GM12878 (cell line): ENCODE results near the gene RNF115. TPM values are rescaled to one million over a fixed set of nuclear protein-coding genes. Genes with fewer than 3 reads are reported as not detected.

Experiments used
- ATAC-seq: fragments of 200-7000 bp; cut with Tn5 transposase; 3 replicates; pipeline ENCODE4 v1.9.1; 2020; ENCODE audit warnings: mild to moderate bottlenecking, moderate library complexity
- BruUV-seq: library from RNA; stranded (reverse); fragments of 400-500 nt; replicated peaks from 2 replicates; lab custom pipeline; 2021; lab: Mats Ljungman, UMichigan
- CTCF ChIA-PET: fragments of 300-600 bp; sonication (Branson Sonifier 250); formaldehyde crosslinking; extraction: SDS; loops from one replicate; lab custom pipeline; 2021; ENCODE audit warnings: inconsistent platforms; lab: Yijun Ruan, JAX
- POLR2A ChIA-PET: fragments of 350-600 bp; formaldehyde crosslinking; extraction: SDS; loops from one replicate; lab custom pipeline; 2021; ENCODE audit warnings: inconsistent platforms; lab: Charles Lee
- RAD21 ChIA-PET: fragments of 300-600 bp; sonication (Branson Sonifier 250); formaldehyde crosslinking; loops from one replicate; lab custom pipeline; 2023; ENCODE audit warnings: antibody characterized with exemption; ENCODE audit not compliant: unreplicated experiment; lab: Charles Lee
- SMC1A ChIA-PET: fragments of 300-600 bp; sonication (Branson Sonifier 250); formaldehyde crosslinking; loops from one replicate; lab custom pipeline; 2023; ENCODE audit not compliant: unreplicated experiment, uncharacterized antibody; lab: Charles Lee
- DNase-seq: peaks from one replicate; pipeline ENCODE4 v3.0.0-alpha.2; 2011; ENCODE audit warnings: low read depth, low spot score
- FAIRE-seq: peaks from 3 replicates; lab custom pipeline; 2011; peaks lifted over from hg19 to GRCh38; lab: Jason Lieb, UNC
- H2AFZ ChIP-seq: 2 replicates; pipeline ENCODE4 v1.6.0; 2011; ENCODE audit warnings: low read depth, low read length, control low read depth; ENCODE audit not compliant: control insufficient read depth
- H3K27ac ChIP-seq: 2 replicates; pipeline ENCODE4 v1.5.1; 2011; ENCODE audit warnings: control low read depth; ENCODE audit not compliant: control insufficient read depth, insufficient read depth
- H3K27me3 ChIP-seq, 2 experiments: replicated peaks in 1 of 2; 2 replicates each; pipeline versions ENCODE4 v1.6.0 to v1.6.1; 2011; ENCODE audit warnings: low read length in 1 of 2; ENCODE audit not compliant: control insufficient read depth in 2 of 2, insufficient read depth in 2 of 2
- H3K36me3 ChIP-seq, 2 experiments: 2 replicates each; pipeline ENCODE4 v1.5.1; 2011; ENCODE audit warnings: low read length in 1 of 2; ENCODE audit not compliant: control insufficient read depth in 2 of 2, insufficient read depth in 2 of 2
- H3K4me1 ChIP-seq: 2 replicates; pipeline ENCODE4 v1.6.1; 2011; ENCODE audit warnings: mild to moderate bottlenecking, low read length, moderate library complexity, mixed read lengths; ENCODE audit not compliant: control insufficient read depth, insufficient read depth
- H3K4me2 ChIP-seq: 2 replicates; pipeline ENCODE4 v1.6.0; 2011; ENCODE audit warnings: control low read depth; ENCODE audit not compliant: control insufficient read depth, insufficient read depth
- H3K4me3 ChIP-seq: fragments of 200-600 bp; sonication (generic); 2 replicates; pipeline ENCODE4 v1.5.1; 2016
- H3K79me2 ChIP-seq: 2 replicates; pipeline ENCODE4 v1.6.0; 2011; ENCODE audit warnings: low read length; ENCODE audit not compliant: control insufficient read depth, insufficient read depth
- H3K9ac ChIP-seq: 2 replicates; pipeline ENCODE4 v1.8.0; 2011; ENCODE audit warnings: low read length, control low read depth, mixed read lengths; ENCODE audit not compliant: control insufficient read depth, insufficient read depth
- H3K9me3 ChIP-seq: replicated peaks from 3 replicates; pipeline ENCODE4 v1.5.1; 2011; ENCODE audit warnings: mild to moderate bottlenecking, low read length; ENCODE audit not compliant: control insufficient read depth, insufficient read depth
- H4K20me1 ChIP-seq: 2 replicates; pipeline ENCODE4 v1.6.0; 2011; ENCODE audit not compliant: control insufficient read depth, insufficient read depth
- BACH1 ChIP-seq: fragments of 450-650 bp; IDR thresholded peaks from 2 replicates; pipeline ENCODE4 v1.6.1; 2017; ENCODE audit warnings: mild to moderate bottlenecking, borderline replicate concordance
- BMI1 ChIP-seq: fragments of 450-650 bp; IDR thresholded peaks from 2 replicates; pipeline ENCODE4 v1.6.1; 2016; ENCODE audit warnings: mild to moderate bottlenecking, moderate library complexity, borderline replicate concordance
- CTCF ChIP-seq, 3 experiments: IDR thresholded peaks in 2 of 3; conservative IDR thresholded peaks in 1 of 3; 2 replicates each; pipeline ENCODE4 v1.5.1; 2011; ENCODE audit warnings: low read depth in 3 of 3, low read length in 3 of 3, mild to moderate bottlenecking in 3 of 3, control low read depth in 2 of 3, moderate library complexity in 2 of 3, inconsistent platforms in 1 of 3, mixed read lengths in 1 of 3; ENCODE audit not compliant: control insufficient read depth in 2 of 3, insufficient read depth in 1 of 3; ENCODE audit errors: extremely low read depth in 1 of 3
- EP300 ChIP-seq, 2 experiments: fragments of 150-350 bp in 1 of 2; IDR thresholded peaks; 2 replicates each; pipeline ENCODE4 v1.6.1; 2011 to 2012; ENCODE audit warnings: low read depth in 2 of 2, low read length in 2 of 2, borderline replicate concordance in 1 of 2, improper control_type of control experiment in 1 of 2, inconsistent platforms in 1 of 2; ENCODE audit not compliant: control insufficient read depth in 1 of 2
- ETV6 ChIP-seq, 2 experiments: fragments of 450-650 bp in 1 of 2; IDR thresholded peaks in 1 of 2; conservative IDR thresholded peaks in 1 of 2; 2 replicates each; pipeline ENCODE4 v1.6.1; 2014; ENCODE audit warnings: antibody characterized with exemption in 1 of 2, borderline replicate concordance in 1 of 2, low read depth in 1 of 2, mild to moderate bottlenecking in 1 of 2, moderate library complexity in 1 of 2
- EZH2 ChIP-seq: IDR thresholded peaks from 2 replicates; pipeline ENCODE4 v1.6.1; 2012; ENCODE audit warnings: low read depth, mild to moderate bottlenecking, control low read depth, inconsistent platforms, low read length, borderline replicate concordance; ENCODE audit not compliant: control insufficient read depth
- FOS ChIP-seq: IDR thresholded peaks from 3 replicates; pipeline ENCODE4 v1.6.1; 2011; ENCODE audit warnings: borderline replicate concordance; ENCODE audit not compliant: insufficient read length; ENCODE audit errors: extremely low read depth
- KLF5 ChIP-seq: fragments of 450-650 bp; IDR thresholded peaks from 2 replicates; pipeline ENCODE4 v1.6.1; 2014; ENCODE audit warnings: mild to moderate bottlenecking; ENCODE audit not compliant: partially characterized antibody
- NFYB ChIP-seq: IDR thresholded peaks from 2 replicates; pipeline ENCODE4 v1.6.1; 2011; ENCODE audit warnings: low read depth, mild to moderate bottlenecking, low read length, improper control_type of control experiment, moderate library complexity; ENCODE audit not compliant: insufficient read depth
- SREBF2 ChIP-seq: IDR thresholded peaks from 2 replicates; pipeline ENCODE4 v1.6.1; 2012; ENCODE audit warnings: mild to moderate bottlenecking, low read length
- TCF12 ChIP-seq: IDR thresholded peaks from 2 replicates; pipeline ENCODE4 v1.6.1; 2011; ENCODE audit warnings: low read depth, mild to moderate bottlenecking, low read length
- USF1 ChIP-seq: IDR thresholded peaks from 2 replicates; pipeline ENCODE4 v1.6.1; 2011; ENCODE audit warnings: borderline replicate concordance, low read depth, mild to moderate bottlenecking, moderate library complexity, mixed read lengths, low read length; ENCODE audit not compliant: insufficient read depth; ENCODE audit errors: extremely low read length
- ZNF217 ChIP-seq: fragments of 450-650 bp; IDR thresholded peaks from 2 replicates; pipeline ENCODE4 v1.6.1; 2017; ENCODE audit warnings: antibody characterized with exemption, mild to moderate bottlenecking
- ZNF687 ChIP-seq: fragments of 450-650 bp; IDR thresholded peaks from 2 replicates; pipeline ENCODE4 v1.6.1; 2017; ENCODE audit warnings: mild to moderate bottlenecking, moderate library complexity
- WGBS: methylation state at CpG from one replicate; pipeline ENCODE4 v1.1.6; 2016; ENCODE audit warnings: low lambda C conversion rate; ENCODE audit not compliant: insufficient replicate concordance, insufficient coverage; ENCODE audit errors: missing lambda C conversion rate; 5-methylcytosine and 5-hydroxymethylcytosine counted together
- in situ Hi-C: fragments of 300-500 bp; cut with MboI; formaldehyde crosslinking; loops from 9 replicates; pipeline ENCODE4 v1.14.3; 2018; ENCODE audit warnings: mixed read lengths
- intact Hi-C: fragments of 100-400 bp; cut with micrococcal nuclease; formaldehyde crosslinking; loops from one replicate; pipeline ENCODE4 v1.14.2; 2022; ENCODE audit not compliant: unreplicated experiment
- polyA plus RNA-seq, 11 experiments: library from polyadenylated mRNA; depleted of rRNA in 4 of 11; unstranded in 6 of 11; stranded (reverse) in 5 of 11; fragments of >200 nt; fragmentation: Nextera tagmentation in 4 of 11; fragmentation: Illumina TruSeq in 1 of 11; extraction: Ambion mirVana in 4 of 11; extraction: Trizol in 1 of 11; gene quantifications; 1 replicate in 1 of 11; 2 replicates in 10 of 11; pipeline versions ENCODE4 v1.2.1 to v1.2.3, GENCODE V29; 2011 to 2016; ENCODE audit warnings: inconsistent platforms in 2 of 11, missing spikeins in 2 of 11, low read depth in 1 of 11
- total RNA-seq, 4 experiments: library from RNA; depleted of rRNA in 3 of 4; stranded (reverse); fragments of >200 nt in 3 of 4; fragmentation: Illumina TruSeq in 1 of 4; extraction: Trizol in 1 of 4; gene quantifications; 2 replicates each; pipeline versions ENCODE4 v1.2.1 to v1.2.3, GENCODE V29; 2013 to 2021

RNF115 gene
- total and polyA plus RNA-seq, 10 of the 15 experiments (the other 5 are each of a cell fraction or from before 2014, with no cell fraction given) = 3.4 to 22.0 (median 12.9) TPM

GRCh38 chr1:145863282-145864018, 39.6 kb upstream of the RNF115 start:
- Histone ChIP-seq H3K4me1 (no peaks in the 10 kb centered on the region), H3K9me3 (no peaks in the 10 kb centered on the region), H4K20me1 (no peaks in the 10 kb centered on the region), H3K4me3 (no peak overlapping the region), H3K4me2 (no peak overlapping the region), H3K9ac (no peak overlapping the region), H3K27me3 (peaks cover 0 to 3% of the 10 kb centered on the region in 2 experiments; a peak in 1 of 4 replicates), H2AFZ (no peak overlapping the region), H3K36me3 (no peaks in the 10 kb centered on the region), H3K79me2 (no peaks in the 10 kb centered on the region), H3K27ac (no peak overlapping the region)
- CTCF ChIA-PET = interaction anchor here (1.1 to 2.3 kb wide), 3 partner anchors 18 to 63 kb away, joined by 3 to 6 read pairs (median 5); partner anchors contain the start of genes NUDT17 and RBM8A
- SMC1A ChIA-PET = interaction anchor here (1.0 to 1.2 kb wide), 3 partner anchors 18 to 69 kb away, joined by 3 to 4 read pairs (median 3); partner anchors contain the start of gene NUDT17
- FAIRE-seq (no peak), ATAC-seq (no peak), DNase-seq (no peak)
- 59% methylated on average over 5 of the region's 5 CpGs for WGBS
- RAD21 ChIA-PET = no interaction called here
- POLR2A ChIA-PET = no interaction called here
- intact Hi-C loops (no loop called here), in situ Hi-C loops (no loop called here)
- no TSS peak for BruUV-seq
- TF ChIP-seq SREBF2 (no peak), BACH1 (no peak), FOS (no peak), CTCF (IDR thresholded peaks at IDR 0.05 in 2 of 3, conservative IDR thresholded peaks at IDR 0.05 in 1 of 3; ENCODE audit: control insufficient read depth in 2 of 3, extremely low read depth in 1 of 3, insufficient read depth in 1 of 3, low read depth in 3 of 3, low read length in 3 of 3) (no peak), KLF5 (no peak), NFYB (no peak), EP300 (IDR thresholded peaks at IDR 0.05; ENCODE audit: borderline replicate concordance in 1 of 2, control insufficient read depth in 1 of 2, low read depth in 2 of 2, low read length in 2 of 2) (no peak), ZNF217 (no peak), TCF12 (no peak), ETV6 (conservative IDR thresholded peaks at IDR 0.05 in 1 of 2, IDR thresholded peaks at IDR 0.05 in 1 of 2; ENCODE audit: borderline replicate concordance in 1 of 2, low read depth in 1 of 2) (no peak), BMI1 (no peak), USF1 (no peak), ZNF687 (no peak), EZH2 (no peak)
